SK-N-SH treated with all-trans-retinoic acid at 6 μM for 48 hours (cell line): ENCODE measurements around the gene ZBED1.

Experiments used
- ATAC-seq: fragments of 200-7000 bp; cut with Tn5 transposase; 3 replicates; pipeline ENCODE4 v1.9.1; 2020; ENCODE audit warnings: mild to moderate bottlenecking, moderate library complexity
- ARNTL ChIP-seq: fragments of 450-650 bp; formaldehyde crosslinking; IDR thresholded peaks from 2 replicates; pipeline ENCODE4 v1.5.0; 2020; ENCODE audit warnings: low read depth, mild to moderate bottlenecking, moderate library complexity, borderline replicate concordance
- BACH2 ChIP-seq: fragments of 250-450 bp; sonication (Bioruptor Pico); IDR thresholded peaks from 2 replicates; pipeline ENCODE4 v1.9.0; 2021; ENCODE audit warnings: mild to moderate bottlenecking, borderline replicate concordance
- CSDC2 ChIP-seq: fragments of 250-450 bp; sonication (Bioruptor Pico); IDR thresholded peaks from 2 replicates; pipeline ENCODE4 v1.5.0; 2020; ENCODE audit warnings: mild to moderate bottlenecking, moderate library complexity
- ESRRG ChIP-seq: fragments of 250-450 bp; sonication (Bioruptor Pico); IDR thresholded peaks from 2 replicates; pipeline ENCODE4 v1.6.1; 2021; ENCODE audit warnings: mild to moderate bottlenecking
- GLIS3 ChIP-seq: fragments of 250-450 bp; sonication (Bioruptor Pico); IDR thresholded peaks from 2 replicates; pipeline ENCODE4 v1.5.0; 2020; ENCODE audit warnings: mild to moderate bottlenecking, moderate library complexity
- OSR1 ChIP-seq: fragments of 250-450 bp; sonication (Bioruptor Pico); IDR thresholded peaks from 2 replicates; pipeline ENCODE4 v1.8.0; 2022; ENCODE audit warnings: moderate library complexity, mild to moderate bottlenecking, inconsistent platforms
- PATZ1 ChIP-seq: fragments of 250-450 bp; sonication (Bioruptor Pico); IDR thresholded peaks from 2 replicates; pipeline ENCODE4 v1.8.0; 2020; ENCODE audit warnings: mild to moderate bottlenecking, moderate library complexity, borderline replicate concordance
- RARB ChIP-seq: fragments of 250-450 bp; sonication (Bioruptor Pico); IDR thresholded peaks from 2 replicates; pipeline ENCODE4 v1.8.0; 2021; ENCODE audit warnings: mild to moderate bottlenecking, moderate library complexity
- SNAI2 ChIP-seq: fragments of 250-450 bp; sonication (Bioruptor Pico); IDR thresholded peaks from 2 replicates; pipeline ENCODE4 v1.5.0; 2020; ENCODE audit warnings: mild to moderate bottlenecking, moderate library complexity
- TOX ChIP-seq: fragments of 250-450 bp; sonication (Bioruptor Pico); IDR thresholded peaks from 2 replicates; pipeline ENCODE4 v1.8.0; 2021; ENCODE audit warnings: mild to moderate bottlenecking, moderate library complexity, borderline replicate concordance
- TSHZ2 ChIP-seq: fragments of 250-450 bp; sonication (Bioruptor Pico); IDR thresholded peaks from 2 replicates; pipeline ENCODE4 v1.5.0; 2020; ENCODE audit warnings: mild to moderate bottlenecking, moderate library complexity
- ZC3H10 ChIP-seq: fragments of 250-450 bp; sonication (Bioruptor Pico); IDR thresholded peaks from 2 replicates; pipeline ENCODE4 v1.5.1; 2021; ENCODE audit warnings: mild to moderate bottlenecking, moderate library complexity
- ZFP30 ChIP-seq: fragments of 450-650 bp; formaldehyde crosslinking; IDR thresholded peaks from 2 replicates; pipeline ENCODE4 v1.5.0; 2022; ENCODE audit warnings: mild to moderate bottlenecking, moderate library complexity
- ZNF8 ChIP-seq: fragments of 450-650 bp; formaldehyde crosslinking; IDR thresholded peaks from 2 replicates; pipeline ENCODE4 v1.5.0; 2020; ENCODE audit warnings: mild to moderate bottlenecking, moderate library complexity
- TF ChIP-seq, protein P1 (sequence below): fragments of 250-450 bp; sonication (Bioruptor Pico); IDR thresholded peaks from 2 replicates; pipeline ENCODE4 v1.8.0; 2021; ENCODE audit warnings: low read depth, mild to moderate bottlenecking, moderate library complexity, borderline replicate concordance
- TF ChIP-seq, protein P2 (sequence below): fragments of 250-450 bp; sonication (Bioruptor Pico); IDR thresholded peaks from 2 replicates; pipeline ENCODE4 v1.5.1; 2020; ENCODE audit warnings: low read depth, mild to moderate bottlenecking, moderate library complexity
- TF ChIP-seq, protein P3 (sequence below): fragments of 250-450 bp; sonication (Bioruptor Pico); IDR thresholded peaks from 2 replicates; pipeline ENCODE4 v1.5.1; 2021; ENCODE audit warnings: mild to moderate bottlenecking, moderate library complexity

ZBED1 gene

GRCh38 chrX:2547736-2548135 is 47.0 kb upstream of the ZBED1 start (continued):
- TF ChIP-seq, protein P1, sequence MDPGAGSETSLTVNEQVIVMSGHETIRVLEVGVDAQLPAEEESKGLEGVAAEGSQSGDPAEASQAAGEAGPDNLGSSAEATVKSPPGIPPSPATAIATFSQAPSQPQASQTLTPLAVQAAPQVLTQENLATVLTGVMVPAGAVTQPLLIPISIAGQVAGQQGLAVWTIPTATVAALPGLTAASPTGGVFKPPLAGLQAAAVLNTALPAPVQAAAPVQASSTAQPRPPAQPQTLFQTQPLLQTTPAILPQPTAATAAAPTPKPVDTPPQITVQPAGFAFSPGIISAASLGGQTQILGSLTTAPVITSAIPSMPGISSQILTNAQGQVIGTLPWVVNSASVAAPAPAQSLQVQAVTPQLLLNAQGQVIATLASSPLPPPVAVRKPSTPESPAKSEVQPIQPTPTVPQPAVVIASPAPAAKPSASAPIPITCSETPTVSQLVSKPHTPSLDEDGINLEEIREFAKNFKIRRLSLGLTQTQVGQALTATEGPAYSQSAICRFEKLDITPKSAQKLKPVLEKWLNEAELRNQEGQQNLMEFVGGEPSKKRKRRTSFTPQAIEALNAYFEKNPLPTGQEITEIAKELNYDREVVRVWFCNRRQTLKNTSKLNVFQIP (CRISPR knock-in tag): no peak
- TF ChIP-seq OSR1: no peak
- no peak for TF ChIP-seq RARB (CRISPR knock-in tag)
- TF ChIP-seq CSDC2: no peak
- TF ChIP-seq, protein P2, sequence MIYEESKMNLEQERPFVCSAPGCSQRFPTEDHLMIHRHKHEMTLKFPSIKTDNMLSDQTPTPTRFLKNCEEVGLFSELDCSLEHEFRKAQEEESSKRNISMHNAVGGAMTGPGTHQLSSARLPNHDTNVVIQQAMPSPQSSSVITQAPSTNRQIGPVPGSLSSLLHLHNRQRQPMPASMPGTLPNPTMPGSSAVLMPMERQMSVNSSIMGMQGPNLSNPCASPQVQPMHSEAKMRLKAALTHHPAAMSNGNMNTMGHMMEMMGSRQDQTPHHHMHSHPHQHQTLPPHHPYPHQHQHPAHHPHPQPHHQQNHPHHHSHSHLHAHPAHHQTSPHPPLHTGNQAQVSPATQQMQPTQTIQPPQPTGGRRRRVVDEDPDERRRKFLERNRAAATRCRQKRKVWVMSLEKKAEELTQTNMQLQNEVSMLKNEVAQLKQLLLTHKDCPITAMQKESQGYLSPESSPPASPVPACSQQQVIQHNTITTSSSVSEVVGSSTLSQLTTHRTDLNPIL (CRISPR knock-in tag): no peak

- TF ChIP-seq PATZ1 (no peak), ZNF8 (CRISPR knock-in tag) (no peak), ESRRG (CRISPR knock-in tag) (no peak), BACH2 (CRISPR knock-in tag) (no peak)
- ATAC-seq: no peak
Observed at GRCh38 chrX:2546496-2546895, 45.7 kb upstream of the ZBED1 start.

GRCh38 chrX:2545144-2545543 is 44.4 kb upstream of the ZBED1 start:
- no peak for ATAC-seq
- no peak for TF ChIP-seq ZFP30 (CRISPR knock-in tag)
- TF ChIP-seq ARNTL: no peak
- no peak for TF ChIP-seq GLIS3 (CRISPR knock-in tag)

- no peak for TF ChIP-seq ZFP30 (CRISPR knock-in tag)
- no peak for TF ChIP-seq TOX (CRISPR knock-in tag)
- no peak for TF ChIP-seq TSHZ2
- TF ChIP-seq ESRRG (CRISPR knock-in tag): no peak
- TF ChIP-seq, protein P3, sequence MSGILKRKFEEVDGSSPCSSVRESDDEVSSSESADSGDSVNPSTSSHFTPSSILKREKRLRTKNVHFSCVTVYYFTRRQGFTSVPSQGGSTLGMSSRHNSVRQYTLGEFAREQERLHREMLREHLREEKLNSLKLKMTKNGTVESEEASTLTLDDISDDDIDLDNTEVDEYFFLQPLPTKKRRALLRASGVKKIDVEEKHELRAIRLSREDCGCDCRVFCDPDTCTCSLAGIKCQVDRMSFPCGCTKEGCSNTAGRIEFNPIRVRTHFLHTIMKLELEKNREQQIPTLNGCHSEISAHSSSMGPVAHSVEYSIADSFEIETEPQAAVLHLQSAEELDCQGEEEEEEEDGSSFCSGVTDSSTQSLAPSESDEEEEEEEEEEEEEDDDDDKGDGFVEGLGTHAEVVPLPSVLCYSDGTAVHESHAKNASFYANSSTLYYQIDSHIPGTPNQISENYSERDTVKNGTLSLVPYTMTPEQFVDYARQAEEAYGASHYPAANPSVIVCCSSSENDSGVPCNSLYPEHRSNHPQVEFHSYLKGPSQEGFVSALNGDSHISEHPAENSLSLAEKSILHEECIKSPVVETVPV (CRISPR knock-in tag): no peak
- TF ChIP-seq, protein P2 (CRISPR knock-in tag): no peak
- no peak for TF ChIP-seq RARB (CRISPR knock-in tag)
- TF ChIP-seq ZC3H10 (CRISPR knock-in tag): no peak
- no peak for TF ChIP-seq SNAI2 (CRISPR knock-in tag)
- no peak for TF ChIP-seq CSDC2
- no peak for ATAC-seq
Observed at GRCh38 chrX:2542826-2543521, 42.2 kb upstream of the ZBED1 start.
